ENCODE measurements around the gene LNX1. TPM values are rescaled to one million over a fixed set of nuclear protein-coding genes. Genes with fewer than 3 reads are reported as not detected.

LNX1 gene
- polyA plus RNA-seq, 2 of the 4 experiments (the other 2 are of a cell fraction): 0.04 to 0.14 TPM

GRCh38 chr4:53497487-53498244, 93.6 kb downstream of the LNX1 start:
- CTCF ChIA-PET: interaction anchor here (1.1 kb wide), 1 partner anchor 735 kb away, joined by 3 read pairs; no protein-coding TSS in a partner anchor
- FAIRE-seq (no peak), ATAC-seq (no peak), DNase-seq (ENCODE audit: low read depth in 1 of 2, low spot score in 1 of 2) (no peak)
- 76% methylated on average over 6 of the region's 7 CpGs for WGBS (ENCODE audit: missing lambda C conversion rate)
- no peaks in the 10 kb centered on the region for H3K4me1 ChIP-seq
- no peak overlapping the region for H3K4me2 ChIP-seq
- no peak overlapping the region for H3K27ac ChIP-seq
- H3K4me3 ChIP-seq: no peak overlapping the region
- POLR2A ChIA-PET: no interaction called here
- TF ChIP-seq E2F6 (IDR thresholded peaks at IDR 0.05; ENCODE audit: borderline replicate concordance, low read depth) (no peak), FOSB (CRISPR knock-in tag; IDR thresholded peaks at IDR 0.05) (no peak), MAZ (IDR thresholded peaks at IDR 0.05; ENCODE audit: borderline replicate concordance, low read depth, low read length) (no peak)
- no peaks in the 10 kb centered on the region for H3K9me3 ChIP-seq

GRCh38 chr4:53494851-53495250, 96.4 kb downstream of the LNX1 start:
- 66% methylated on average over 6 of the region's 6 CpGs for WGBS (ENCODE audit: missing lambda C conversion rate)
- Histone ChIP-seq H3K4me2 (no peak overlapping the region), H3K27ac (no peak overlapping the region), H3K9me3 (no peaks in the 10 kb centered on the region), H3K4me1 (peaks cover 4% of the 10 kb centered on the region; the same call in 2 of the 3 replicates), H3K4me3 (no peak overlapping the region)
- FAIRE-seq (no peak), ATAC-seq (no peak), DNase-seq (ENCODE audit: low read depth in 1 of 2, low spot score in 1 of 2) (no peak)
- TF ChIP-seq CBX2 (IDR thresholded peaks at IDR 0.05; ENCODE audit: borderline replicate concordance, low read depth) (no peak), RNF2 (IDR thresholded peaks at IDR 0.05; ENCODE audit: borderline replicate concordance, low read depth) (no peak), FOXS1 (CRISPR knock-in tag; IDR thresholded peaks at IDR 0.05) (no peak), NFE2L2 (conservative IDR thresholded peaks at IDR 0.05; ENCODE audit: low read length) (no peak), ESRRA (IDR thresholded peaks at IDR 0.05; ENCODE audit: borderline replicate concordance, low read length) (no peak), BCL3 (IDR thresholded peaks at IDR 0.05) (no peak)
- CTCF ChIA-PET: no interaction called here
- POLR2A ChIA-PET: no interaction called here

GRCh38 chr4:53490965-53491622, 100.2 kb downstream of the LNX1 start:
- ChIA-PET POLR2A (no interaction called here), CTCF (interaction anchor here (0.6 to 2.2 kb wide), 11 partner anchors 10 to 829 kb away, joined by 3 to 6 read pairs (median 3); no protein-coding TSS in a partner anchor)
- ATAC-seq (peak; percentile 64 to 65; a peak in 3 of 6 replicates), FAIRE-seq (no peak), DNase-seq (ENCODE audit: low read depth in 1 of 2, low spot score in 1 of 2) (peak; percentile 46 to 69)
- WGBS (ENCODE audit: missing lambda C conversion rate): 37% methylated on average over 3 of the region's 3 CpGs
- H3K4me3 ChIP-seq: no peak overlapping the region
- TF ChIP-seq TFCP2L1 (CRISPR knock-in tag; IDR thresholded peaks at IDR 0.05): no peak
- TF ChIP-seq HOXB5 (CRISPR knock-in tag; IDR thresholded peaks at IDR 0.05): no peak
- TF ChIP-seq SMC3 (IDR thresholded peaks at IDR 0.05): peak; percentile 37; the same call in 1 of the 3 replicates
- no peak for TF ChIP-seq CEBPB (IDR thresholded peaks at IDR 0.05)
- TF ChIP-seq CTCF (IDR thresholded peaks at IDR 0.05): peak; percentile 52
- no peak for TF ChIP-seq HMGXB4 (CRISPR knock-in tag; IDR thresholded peaks at IDR 0.05; ENCODE audit: borderline replicate concordance)
- TF ChIP-seq ZC3H11A (IDR thresholded peaks at IDR 0.05): no peak
- TF ChIP-seq RAD21 (conservative IDR thresholded peaks at IDR 0.05 in 1 of 2, IDR thresholded peaks at IDR 0.05 in 1 of 2): peak; percentile 35 to 40; a peak in 4 of 5 replicates
- TF ChIP-seq MAFK (IDR thresholded peaks at IDR 0.05; ENCODE audit: partially characterized antibody): peak; percentile 63
- TF ChIP-seq FOSL2 (IDR thresholded peaks at IDR 0.05): no peak
- no peak for TF ChIP-seq FOSL2 (CRISPR knock-in tag; IDR thresholded peaks at IDR 0.05)
- peak overlapping the region; percentile 32; the same call in 1 of the 3 replicates for H3K4me2 ChIP-seq
- H3K9me3 ChIP-seq: no peaks in the 10 kb centered on the region
- no peak overlapping the region for H3K27ac ChIP-seq
- peaks cover 15% of the 10 kb centered on the region for H3K4me1 ChIP-seq
